ENCODE results near the gene ADAMTS17. TPM values are rescaled to one million over a fixed set of nuclear protein-coding genes. Genes with fewer than 3 reads are reported as not detected.

Gene ADAMTS17
- total RNA-seq, 1 experiment from 2014 or later, result 1.6 TPM

GRCh38 chr15:100332721-100333120 lies 9.1 kb downstream of the ADAMTS17 start:
- BruUV-seq (replicated peaks), result no TSS peak
- Histone ChIP-seq H3K9me3 (ENCODE audit: control insufficient read depth, insufficient read depth, low read depth, low read length) (no peaks in the 10 kb centered on the region), H3K4me1 (ENCODE audit: control insufficient read depth, insufficient read depth, low read length) (no peaks in the 10 kb centered on the region), H3K27me3 (ENCODE audit: control insufficient read depth, insufficient read depth, low read length) (no peaks in the 10 kb centered on the region; the same call in none of the 2 replicates), H3K36me3 (ENCODE audit: control insufficient read depth, insufficient read depth, low read length) (no peaks in the 10 kb centered on the region), H3K27ac (ENCODE audit: low read length) (no peak overlapping the region), H3K4me3 (ENCODE audit: low read depth in 2 of 2, low read length in 2 of 2) (no peak overlapping the region)
- no peak for DNase-seq (ENCODE audit: low read depth, low spot score)
- ChIA-PET POLR2A (no interaction called here), CTCF (no interaction called here)
- intact Hi-C loops (cut with micrococcal nuclease; ENCODE audit: unreplicated experiment) (no loop called here), in situ Hi-C loops (cut with HindIII; ENCODE audit: low pct_unique_long_range_greater_than_20kb, low sequenced_read_pairs) (no loop called here)
- no peak for ATAC-seq
- no peak for TF ChIP-seq TCF7L2 (IDR thresholded peaks at IDR 0.05; ENCODE audit: low read depth, low read length)
- TF ChIP-seq CTCF (IDR thresholded peaks at IDR 0.05), result no peak
- TF ChIP-seq POLR2AphosphoS5 (IDR thresholded peaks at IDR 0.05; ENCODE audit: low read depth, low read length), result no peak
- no peak for TF ChIP-seq SIN3A (IDR thresholded peaks at IDR 0.05; ENCODE audit: borderline replicate concordance, insufficient read depth, low read depth, low read length)
- TF ChIP-seq REST (IDR thresholded peaks at IDR 0.05; ENCODE audit: insufficient read depth in 1 of 2, low read depth in 2 of 2, low read length in 1 of 2), result no peak

GRCh38 chr15:100332231-100332630 lies 9.5 kb downstream of the ADAMTS17 start:
- Histone ChIP-seq H3K9me3 (ENCODE audit: control insufficient read depth, insufficient read depth, low read depth, low read length) (no peaks in the 10 kb centered on the region), H3K4me3 (ENCODE audit: low read depth in 2 of 2, low read length in 2 of 2) (no peak overlapping the region), H3K4me1 (ENCODE audit: control insufficient read depth, insufficient read depth, low read length) (no peaks in the 10 kb centered on the region), H3K36me3 (ENCODE audit: control insufficient read depth, insufficient read depth, low read length) (no peaks in the 10 kb centered on the region), H3K27me3 (ENCODE audit: control insufficient read depth, insufficient read depth, low read length) (no peaks in the 10 kb centered on the region; the same call in none of the 2 replicates), H3K27ac (ENCODE audit: low read length) (no peak overlapping the region)
- ChIA-PET CTCF (interaction anchor here (0.6 kb wide), 1 partner anchor 404 kb away, joined by 3 read pairs; no protein-coding TSS in a partner anchor), POLR2A (no interaction called here)
- no TSS peak for BruUV-seq (replicated peaks)
- intact Hi-C loops (cut with micrococcal nuclease; ENCODE audit: unreplicated experiment), result no loop called here
- no peak for TF ChIP-seq REST (IDR thresholded peaks at IDR 0.05; ENCODE audit: insufficient read depth in 1 of 2, low read depth in 2 of 2, low read length in 1 of 2)
- no peak for TF ChIP-seq POLR2AphosphoS5 (IDR thresholded peaks at IDR 0.05; ENCODE audit: low read depth, low read length)
- TF ChIP-seq TCF7L2 (IDR thresholded peaks at IDR 0.05; ENCODE audit: low read depth, low read length), result no peak
- TF ChIP-seq SIN3A (IDR thresholded peaks at IDR 0.05; ENCODE audit: borderline replicate concordance, insufficient read depth, low read depth, low read length), result no peak
- TF ChIP-seq CTCF (IDR thresholded peaks at IDR 0.05), result no peak
- DNase-seq (ENCODE audit: low read depth, low spot score) (no peak), ATAC-seq (no peak)
- in situ Hi-C loops (cut with HindIII; ENCODE audit: low pct_unique_long_range_greater_than_20kb, low sequenced_read_pairs), result no loop called here
